MM.1S (cell line): ENCODE measurements around the gene SCARF2.

Experiments used
- EZH2 ChIP-seq: fragments of 300-600 bp; sonication (generic); optimal IDR thresholded peaks from 2 replicates; pipeline ENCODE3; 2017; ENCODE audit warnings: low read depth, mild to moderate bottlenecking, antibody characterized with exemption, low read length, mixed read lengths
- TF ChIP-seq, protein P1 (sequence below): fragments of 300-600 bp; sonication (generic); IDR thresholded peaks from 2 replicates; pipeline ENCODE4 v1.5.1; 2016; ENCODE audit warnings: antibody characterized with exemption, low read length, mixed read lengths

DNA sequence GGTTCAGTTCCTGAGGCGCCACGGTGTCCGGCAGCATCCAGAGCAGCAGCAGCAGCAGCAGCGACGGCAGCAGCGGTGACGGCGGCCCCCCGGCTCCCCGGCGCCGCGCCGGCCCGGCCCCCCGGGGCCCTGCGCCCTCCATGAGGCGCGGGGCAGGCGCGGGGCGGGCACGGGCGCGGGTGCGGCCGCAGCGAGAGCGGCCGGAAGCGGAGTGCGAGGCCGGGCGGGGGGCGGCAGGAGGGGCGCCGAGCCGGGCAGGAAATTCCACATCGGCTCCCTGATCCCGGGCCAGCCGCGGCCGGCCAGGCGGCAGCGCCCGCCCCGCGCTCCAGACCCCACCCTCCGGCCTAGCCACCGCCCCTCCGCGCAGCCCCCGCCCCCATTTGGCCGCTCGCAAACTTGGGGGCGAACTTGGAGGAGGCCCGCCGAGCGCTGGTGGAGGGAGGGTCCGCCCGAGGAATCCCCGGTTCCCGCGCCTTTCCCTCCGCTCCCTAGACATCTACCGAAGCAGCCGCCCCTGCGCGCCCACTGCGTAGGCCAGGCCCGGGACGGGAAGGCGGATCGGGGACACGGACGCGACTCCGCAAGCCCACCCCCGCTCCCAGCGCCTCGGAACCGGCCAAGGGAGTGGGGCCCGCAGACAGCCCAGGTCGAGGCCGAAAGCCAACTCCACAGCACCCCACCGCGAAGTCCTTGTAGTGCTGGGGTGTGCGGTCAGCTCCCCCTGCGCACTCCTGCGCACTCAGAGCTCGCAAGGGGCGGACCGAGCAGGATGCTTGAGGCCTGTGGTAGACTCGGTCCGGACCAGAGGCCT lies at the start of gene SCARF2:
- TF ChIP-seq, protein P1, sequence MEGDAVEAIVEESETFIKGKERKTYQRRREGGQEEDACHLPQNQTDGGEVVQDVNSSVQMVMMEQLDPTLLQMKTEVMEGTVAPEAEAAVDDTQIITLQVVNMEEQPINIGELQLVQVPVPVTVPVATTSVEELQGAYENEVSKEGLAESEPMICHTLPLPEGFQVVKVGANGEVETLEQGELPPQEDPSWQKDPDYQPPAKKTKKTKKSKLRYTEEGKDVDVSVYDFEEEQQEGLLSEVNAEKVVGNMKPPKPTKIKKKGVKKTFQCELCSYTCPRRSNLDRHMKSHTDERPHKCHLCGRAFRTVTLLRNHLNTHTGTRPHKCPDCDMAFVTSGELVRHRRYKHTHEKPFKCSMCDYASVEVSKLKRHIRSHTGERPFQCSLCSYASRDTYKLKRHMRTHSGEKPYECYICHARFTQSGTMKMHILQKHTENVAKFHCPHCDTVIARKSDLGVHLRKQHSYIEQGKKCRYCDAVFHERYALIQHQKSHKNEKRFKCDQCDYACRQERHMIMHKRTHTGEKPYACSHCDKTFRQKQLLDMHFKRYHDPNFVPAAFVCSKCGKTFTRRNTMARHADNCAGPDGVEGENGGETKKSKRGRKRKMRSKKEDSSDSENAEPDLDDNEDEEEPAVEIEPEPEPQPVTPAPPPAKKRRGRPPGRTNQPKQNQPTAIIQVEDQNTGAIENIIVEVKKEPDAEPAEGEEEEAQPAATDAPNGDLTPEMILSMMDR, result no peak
- no peak for TF ChIP-seq EZH2
